Adipocyte (in vitro differentiated cells): ENCODE measurements around the gene MBP.

ENCODE experiments used
- DNase-seq: peaks from one replicate; pipeline ENCODE4 v3.0.0-alpha.2; 2015; ENCODE audit warnings: low read depth
- H3K27me3 ChIP-seq: replicated peaks from 2 replicates; pipeline ENCODE4 v1.7.0; 2013; ENCODE audit warnings: mild to moderate bottlenecking, low read length, moderate library complexity; ENCODE audit not compliant: control insufficient read depth, insufficient read depth
- H3K36me3 ChIP-seq: 2 replicates; pipeline ENCODE4 v1.7.0; 2013; ENCODE audit warnings: low read length, mild to moderate bottlenecking, moderate library complexity; ENCODE audit not compliant: control insufficient read depth, insufficient read depth, severe bottlenecking
- H3K4me1 ChIP-seq: 2 replicates; pipeline ENCODE4 v1.7.0; 2013; ENCODE audit warnings: mild to moderate bottlenecking, low read length, moderate library complexity; ENCODE audit not compliant: control insufficient read depth, insufficient read depth
- H3K4me3 ChIP-seq: 2 replicates; pipeline ENCODE4 v1.7.0; 2013; ENCODE audit warnings: mild to moderate bottlenecking, low read length, moderate library complexity
- H3K9ac ChIP-seq: 2 replicates; pipeline ENCODE4 v1.7.0; 2013; ENCODE audit warnings: mild to moderate bottlenecking, low read length, moderate library complexity
- H3K9me3 ChIP-seq: 2 replicates; pipeline ENCODE4 v1.7.0; 2013; ENCODE audit warnings: mild to moderate bottlenecking, low read length, moderate library complexity; ENCODE audit not compliant: control insufficient read depth

Gene MBP

GRCh38 chr18:76960528-76961035 lies 172.0 kb downstream of the MBP start:
- Histone ChIP-seq H3K4me1 (no peaks in the 10 kb centered on the region), H3K36me3 (peaks cover 47% of the 10 kb centered on the region)
- DNase-seq, result no peak

DNA sequence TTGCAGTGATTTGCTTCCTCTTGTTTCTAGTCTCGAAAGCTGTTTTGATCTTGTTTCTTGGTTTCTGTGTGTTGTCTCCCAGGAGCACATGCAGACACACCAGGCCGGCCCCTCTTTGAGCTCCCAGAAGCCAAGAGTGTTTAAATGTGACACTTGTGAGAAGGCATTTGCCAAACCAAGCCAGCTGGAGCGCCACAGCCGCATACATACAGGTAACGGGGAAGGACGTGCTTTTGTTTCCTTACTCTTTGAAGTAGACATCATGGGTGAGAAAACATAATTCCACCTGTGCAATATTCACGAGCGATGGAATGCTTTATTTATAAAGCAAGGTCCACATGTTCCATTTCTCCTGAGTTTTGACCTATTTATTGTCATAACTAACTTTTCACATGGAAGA lies 173.0 kb downstream of the MBP start:
- peaks cover 47% of the 10 kb centered on the region for H3K36me3 ChIP-seq
- no peaks in the 10 kb centered on the region for H3K4me1 ChIP-seq
- H3K27me3 ChIP-seq, result no peaks in the 10 kb centered on the region
- no peak for DNase-seq
- H3K9me3 ChIP-seq, result no peaks in the 10 kb centered on the region
- H3K4me3 ChIP-seq, result no peak overlapping the region
- H3K9ac ChIP-seq, result no peak overlapping the region

More at GRCh38 chr18:76960528-76961035, 172.0 kb downstream of the MBP start:
- Histone ChIP-seq H3K9me3 (no peaks in the 10 kb centered on the region), H3K27me3 (no peaks in the 10 kb centered on the region), H3K9ac (no peak overlapping the region), H3K4me3 (no peak overlapping the region)

DNA sequence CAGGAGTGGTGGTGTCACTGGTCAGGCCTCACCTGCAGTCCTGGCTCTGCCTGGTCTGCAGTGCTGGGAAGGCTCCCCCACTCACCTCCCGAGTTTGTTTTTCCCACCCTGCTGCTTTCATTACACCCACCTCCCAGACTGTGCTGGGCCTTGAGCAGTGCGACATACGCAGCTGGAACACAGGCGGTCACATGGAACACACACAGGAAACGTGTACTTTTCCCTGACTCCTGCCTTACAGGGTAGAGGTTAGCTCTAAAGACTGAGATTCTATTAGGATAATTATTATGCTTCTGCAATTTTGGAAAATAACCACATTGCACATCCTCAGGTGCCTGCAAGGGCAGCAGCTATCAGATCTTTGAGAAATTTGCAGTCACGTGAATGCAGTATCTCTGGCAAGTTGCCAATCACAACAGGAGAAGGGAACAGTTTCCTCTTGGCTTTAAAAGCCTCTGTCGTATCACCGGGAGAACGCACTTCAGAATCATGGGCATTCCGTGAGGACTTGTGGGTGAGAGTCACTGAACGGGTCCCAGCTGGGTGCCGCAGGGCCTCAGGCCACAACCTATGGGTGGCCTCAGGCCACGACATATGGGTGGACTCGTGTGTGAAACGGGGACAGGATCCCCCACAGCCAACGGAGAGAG lies 173.8 kb downstream of the MBP start:
- Histone ChIP-seq H3K36me3 (peaks cover 47% of the 10 kb centered on the region), H3K4me1 (no peaks in the 10 kb centered on the region), H3K4me3 (no peak overlapping the region), H3K9ac (no peak overlapping the region), H3K27me3 (no peaks in the 10 kb centered on the region), H3K9me3 (no peaks in the 10 kb centered on the region)
- no peak for DNase-seq

- H3K4me1 ChIP-seq, result no peaks in the 10 kb centered on the region
- H3K9me3 ChIP-seq, result no peaks in the 10 kb centered on the region
- H3K4me3 ChIP-seq, result no peak overlapping the region
- no peaks in the 10 kb centered on the region for H3K27me3 ChIP-seq
- peaks cover 52% of the 10 kb centered on the region for H3K36me3 ChIP-seq
- H3K9ac ChIP-seq, result no peak overlapping the region
- DNase-seq, result no peak
Observed at GRCh38 chr18:76957384-76958355, 174.9 kb downstream of the MBP start.

GRCh38 chr18:76956648-76957047 lies 175.9 kb downstream of the MBP start:
- no peaks in the 10 kb centered on the region for H3K27me3 ChIP-seq
- DNase-seq, result no peak
- H3K4me3 ChIP-seq, result no peak overlapping the region
- H3K9ac ChIP-seq, result no peak overlapping the region
- no peaks in the 10 kb centered on the region for H3K9me3 ChIP-seq
- H3K4me1 ChIP-seq, result no peaks in the 10 kb centered on the region
- H3K36me3 ChIP-seq, result peaks cover 55% of the 10 kb centered on the region

DNA sequence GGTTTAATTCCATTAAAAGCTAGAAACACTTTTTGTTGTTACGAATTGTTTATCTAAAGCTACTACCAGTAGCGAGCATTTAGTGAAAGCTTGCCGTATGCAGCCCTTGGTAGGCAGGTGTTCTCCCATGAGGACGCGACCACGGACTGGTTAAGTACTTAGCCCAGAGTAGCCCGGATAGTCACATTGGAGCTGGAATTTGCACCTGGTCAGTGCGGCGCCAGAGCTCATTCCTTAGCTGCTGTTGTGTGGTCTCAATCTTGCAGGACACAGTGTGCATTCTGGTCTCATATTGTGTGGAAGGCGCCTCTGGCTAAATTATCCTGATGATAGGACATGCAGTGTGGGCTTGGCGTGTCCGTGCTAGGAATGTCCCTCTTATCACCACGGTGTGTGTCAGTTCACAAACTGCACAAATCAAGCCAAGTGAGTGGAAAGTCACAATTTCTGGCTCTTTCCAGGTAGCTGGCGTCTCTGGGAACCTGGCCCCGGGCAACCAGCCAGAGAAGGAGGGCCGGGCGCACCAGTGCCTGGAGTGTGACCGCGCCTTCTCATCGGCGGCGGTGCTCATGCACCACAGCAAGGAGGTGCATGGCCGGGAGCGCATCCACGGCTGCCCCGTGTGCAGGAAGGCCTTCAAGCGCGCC lies 176.9 kb downstream of the MBP start:
- DNase-seq, result no peak
- Histone ChIP-seq H3K4me3 (no peak overlapping the region), H3K36me3 (peaks cover 52% of the 10 kb centered on the region), H3K9me3 (no peaks in the 10 kb centered on the region), H3K27me3 (no peaks in the 10 kb centered on the region), H3K9ac (no peak overlapping the region), H3K4me1 (no peaks in the 10 kb centered on the region)

- no peaks in the 10 kb centered on the region for H3K27me3 ChIP-seq
- no peak for DNase-seq
- no peak overlapping the region for H3K9ac ChIP-seq
- no peaks in the 10 kb centered on the region for H3K9me3 ChIP-seq
- H3K4me1 ChIP-seq, result no peaks in the 10 kb centered on the region
- peaks cover 47% of the 10 kb centered on the region for H3K36me3 ChIP-seq
- H3K4me3 ChIP-seq, result no peak overlapping the region
Observed at GRCh38 chr18:76953583-76954233, 178.9 kb downstream of the MBP start.

DNA sequence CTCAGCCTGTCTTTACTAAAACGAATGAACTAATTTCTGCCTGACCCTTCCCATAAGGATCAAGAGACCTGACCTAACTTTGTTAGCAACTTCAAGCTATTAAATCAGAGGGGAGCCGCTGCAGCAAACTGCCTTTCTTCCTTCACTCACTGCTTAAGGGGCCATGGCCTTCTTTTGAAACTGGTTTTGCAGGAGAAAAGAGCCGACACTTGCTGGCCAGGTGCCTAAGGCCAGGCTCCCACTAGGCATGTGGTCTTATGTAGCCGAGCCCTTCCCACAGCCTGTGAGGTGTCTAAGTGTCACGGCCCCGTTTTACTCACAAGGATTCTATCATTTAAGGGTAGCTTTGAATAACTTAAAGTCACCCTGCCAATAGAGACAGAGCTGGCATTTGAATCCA lies 179.4 kb downstream of the MBP start:
- Histone ChIP-seq H3K36me3 (peaks cover 52% of the 10 kb centered on the region), H3K4me3 (no peak overlapping the region), H3K9me3 (no peaks in the 10 kb centered on the region), H3K9ac (no peak overlapping the region), H3K27me3 (no peaks in the 10 kb centered on the region), H3K4me1 (no peaks in the 10 kb centered on the region)
- no peak for DNase-seq

DNA sequence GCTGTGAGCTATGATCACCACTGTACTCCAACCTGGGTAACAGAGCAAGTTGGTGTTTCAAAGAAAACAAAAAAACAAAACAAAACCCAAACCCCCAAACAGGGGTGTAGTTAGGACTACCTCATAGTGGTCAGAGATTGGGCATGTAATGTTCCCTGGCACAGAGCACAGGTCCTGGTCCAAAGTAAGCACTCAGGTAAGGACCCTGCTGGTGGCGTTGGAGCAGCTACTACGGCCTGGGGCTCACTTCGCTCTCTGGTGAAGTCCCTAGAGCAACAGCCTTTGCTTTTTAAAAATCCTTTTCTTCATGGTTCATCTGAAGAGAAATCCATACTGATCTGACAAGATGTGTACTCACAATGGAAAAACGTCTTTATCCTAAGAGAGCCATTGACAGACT lies 179.8 kb downstream of the MBP start:
- Histone ChIP-seq H3K36me3 (peaks cover 55% of the 10 kb centered on the region), H3K9ac (no peak overlapping the region), H3K27me3 (no peaks in the 10 kb centered on the region), H3K9me3 (no peaks in the 10 kb centered on the region), H3K4me3 (no peak overlapping the region), H3K4me1 (no peaks in the 10 kb centered on the region)
- DNase-seq, result no peak

DNA sequence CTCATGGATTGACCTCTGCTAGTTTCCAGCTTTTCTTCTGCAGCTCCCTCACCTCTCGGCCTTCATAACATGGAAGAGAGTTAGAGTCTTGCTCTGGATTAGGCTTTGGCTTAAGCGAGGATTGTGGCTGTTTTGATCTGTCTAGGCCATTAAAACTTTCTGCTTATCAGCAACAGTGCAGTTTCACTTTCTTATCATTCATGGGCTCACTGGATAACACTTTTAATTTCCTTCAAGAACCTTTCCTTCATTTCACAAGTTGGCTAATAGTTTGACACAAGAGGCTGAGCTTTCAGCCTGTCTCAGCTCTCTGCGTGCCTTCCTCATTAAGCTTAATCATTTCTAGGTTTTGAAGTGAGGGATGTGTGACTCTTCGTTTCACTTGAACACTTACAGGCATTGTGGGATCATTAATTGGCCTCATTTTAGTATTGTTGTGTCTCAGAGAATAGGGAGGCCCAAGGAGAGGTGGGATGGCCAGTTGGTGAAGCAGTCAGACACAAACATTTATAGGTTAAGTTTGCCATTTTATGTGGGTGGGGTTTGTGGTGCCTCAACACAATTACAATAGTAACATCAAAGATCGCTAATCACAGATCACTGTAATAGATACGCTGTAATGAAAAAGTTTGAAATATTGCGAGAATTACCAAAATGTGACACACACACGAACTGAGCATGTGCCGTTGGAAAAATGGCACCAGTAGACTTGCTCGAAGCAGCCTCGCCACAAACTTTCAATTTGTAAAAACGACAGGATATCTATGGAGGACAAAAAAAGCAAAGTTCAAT lies 180.9 kb downstream of the MBP start:
- H3K36me3 ChIP-seq, result peaks cover 47% of the 10 kb centered on the region
- DNase-seq, result no peak

More for the DNA sequence above, 180.9 kb downstream of the MBP start:
- Histone ChIP-seq H3K4me1 (no peaks in the 10 kb centered on the region), H3K9ac (no peak overlapping the region), H3K27me3 (no peaks in the 10 kb centered on the region), H3K4me3 (no peak overlapping the region), H3K9me3 (no peaks in the 10 kb centered on the region)
